IMR-90 (cell line): ENCODE measurements around the gene ADM2.

Experiments
- CEBPB ChIP-seq: IDR thresholded peaks from 2 replicates; pipeline ENCODE4 v1.6.1; 2012; ENCODE audit warnings: low read depth, low read length, improper control_type of control experiment
- CTCF ChIP-seq: conservative IDR thresholded peaks from 2 replicates; pipeline ENCODE4 v1.5.1; 2012; ENCODE audit warnings: mild to moderate bottlenecking, low read depth, low read length, improper control_type of control experiment
- FOS ChIP-seq: fragments of 150-350 bp; IDR thresholded peaks from 2 replicates; pipeline ENCODE4 v1.6.1; 2016; ENCODE audit warnings: low read depth, low read length
- MAZ ChIP-seq: IDR thresholded peaks from 2 replicates; pipeline ENCODE4 v1.6.1; 2012; ENCODE audit warnings: low read depth, mild to moderate bottlenecking, low read length, improper control_type of control experiment, moderate library complexity, borderline replicate concordance
- MXI1 ChIP-seq: IDR thresholded peaks from 2 replicates; pipeline ENCODE4 v1.6.1; 2012; ENCODE audit warnings: low read depth, mild to moderate bottlenecking, low read length, moderate library complexity, borderline replicate concordance
- POLR2A ChIP-seq: IDR thresholded peaks from 2 replicates; pipeline ENCODE4 v1.6.1; 2012; ENCODE audit warnings: mild to moderate bottlenecking, low read depth, low read length
- RAD21 ChIP-seq: IDR thresholded peaks from 2 replicates; pipeline ENCODE4 v1.6.1; 2012; ENCODE audit warnings: low read length, improper control_type of control experiment
- SMC3 ChIP-seq: fragments of 150-350 bp; IDR thresholded peaks from 2 replicates; pipeline ENCODE4 v1.6.1; 2016; ENCODE audit warnings: low read depth, mild to moderate bottlenecking, antibody characterized with exemption, low read length, moderate library complexity

GRCh38 chr22:50459016-50459415, 22.3 kb upstream of the ADM2 start:
- TF ChIP-seq POLR2A (no peak), MXI1 (no peak), FOS (no peak), CTCF (no peak), RAD21 (no peak), MAZ (no peak), CEBPB (no peak), SMC3 (no peak)
